Stromal cell of bone marrow (primary cell): ENCODE results near the gene VWC2L.

Experiments used
- DNase-seq: peaks from one replicate; pipeline ENCODE4 v3.0.0-alpha.2; 2012; ENCODE audit warnings: low read depth

VWC2L gene

DNA sequence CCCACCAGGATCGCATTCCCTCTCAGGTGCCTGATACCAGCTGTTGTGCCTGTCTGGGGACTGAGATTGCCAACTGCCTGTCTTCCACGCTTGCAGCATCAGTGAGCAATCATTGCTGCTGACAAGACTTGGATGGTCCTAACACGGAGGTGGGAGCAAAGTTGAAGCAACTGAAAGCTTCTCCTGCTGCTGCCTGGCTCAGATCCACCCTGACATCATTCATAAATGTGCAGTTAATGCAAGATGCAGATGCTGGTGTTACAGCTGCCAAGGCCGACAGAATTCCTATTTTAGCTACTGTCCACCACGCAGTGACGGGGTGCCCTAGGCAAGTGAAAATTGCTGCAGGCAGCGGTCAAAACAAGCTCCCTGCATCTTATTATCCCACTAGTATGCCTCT, 131.4 kb downstream of the VWC2L start:
- DNase-seq, result no peak

DNA sequence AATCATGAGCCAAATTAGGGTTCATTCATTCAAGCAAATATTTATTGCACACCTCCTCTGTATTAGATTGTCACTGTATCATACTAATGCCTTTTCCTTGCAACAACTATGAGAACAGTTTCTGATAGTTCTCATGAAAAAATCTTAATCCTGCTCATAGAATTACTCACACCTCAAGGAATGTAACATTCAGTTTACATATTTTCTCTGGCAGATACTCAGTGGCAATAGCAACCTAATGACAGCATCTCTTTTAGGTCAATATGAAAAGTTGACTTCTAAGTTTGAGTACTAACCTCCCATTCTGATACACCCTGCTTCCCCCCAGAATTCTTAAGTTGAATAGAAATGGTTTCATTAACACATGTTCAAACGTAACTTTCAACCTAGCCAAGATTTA, 132.0 kb downstream of the VWC2L start:
- peak; percentile 3 for DNase-seq

DNA sequence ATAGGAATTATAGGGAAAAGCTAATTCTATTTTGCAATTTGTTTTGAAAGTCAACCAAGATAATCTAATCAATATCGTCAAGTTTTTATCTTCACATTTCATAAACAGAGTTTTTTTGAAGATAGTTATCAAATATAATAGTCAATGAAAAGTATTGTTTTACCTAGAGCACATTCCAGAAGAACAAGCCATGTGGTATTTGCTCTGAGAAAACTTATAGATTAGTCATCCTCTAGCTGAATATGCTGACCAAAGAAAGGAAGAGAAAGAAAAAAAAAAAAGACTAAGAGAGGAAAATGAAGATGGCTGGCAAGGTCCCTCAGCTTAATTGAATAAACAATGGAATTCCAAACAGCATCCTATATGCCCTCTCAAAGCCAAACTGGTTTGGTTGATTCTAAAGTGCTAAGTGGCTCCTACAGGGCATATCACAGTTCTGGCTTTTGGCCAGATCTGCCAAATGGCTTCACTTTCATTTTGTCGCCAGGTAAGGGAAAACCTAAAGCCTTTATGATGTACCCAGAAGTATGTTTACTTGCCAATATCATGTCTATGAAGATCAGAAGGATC, 132.6 kb downstream of the VWC2L start:
- peak; percentile 2 for DNase-seq

DNA sequence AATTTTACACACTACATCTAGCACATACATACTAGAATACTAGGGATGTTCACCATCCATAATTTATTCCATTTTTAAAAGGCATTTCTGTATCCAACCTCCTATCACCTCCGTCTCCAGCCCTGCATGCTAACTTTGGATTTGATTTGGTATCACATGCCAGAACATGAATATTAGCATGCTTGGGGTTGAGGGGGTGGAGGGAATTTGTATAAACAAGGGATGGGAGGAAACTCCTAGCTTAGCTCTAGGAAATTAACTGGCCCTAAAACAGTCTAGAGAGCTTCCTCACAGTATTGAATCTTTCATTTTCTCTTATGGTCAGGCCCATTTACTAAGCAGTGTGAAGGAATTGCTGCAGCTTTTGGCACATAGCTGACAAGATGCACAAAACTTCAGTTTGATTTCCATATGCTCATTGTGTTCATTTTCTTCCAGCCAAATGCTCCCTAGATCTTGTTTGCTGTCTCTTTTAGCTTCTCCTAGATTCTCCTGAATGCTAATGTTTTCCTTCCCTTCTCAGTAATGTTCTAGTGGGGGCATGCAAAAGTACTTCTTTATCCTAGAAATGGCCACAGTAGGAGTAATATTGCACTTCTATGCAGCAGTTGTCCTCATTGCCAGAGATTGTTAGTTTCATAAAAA, 135.2 kb downstream of the VWC2L start:
- no peak for DNase-seq

DNA sequence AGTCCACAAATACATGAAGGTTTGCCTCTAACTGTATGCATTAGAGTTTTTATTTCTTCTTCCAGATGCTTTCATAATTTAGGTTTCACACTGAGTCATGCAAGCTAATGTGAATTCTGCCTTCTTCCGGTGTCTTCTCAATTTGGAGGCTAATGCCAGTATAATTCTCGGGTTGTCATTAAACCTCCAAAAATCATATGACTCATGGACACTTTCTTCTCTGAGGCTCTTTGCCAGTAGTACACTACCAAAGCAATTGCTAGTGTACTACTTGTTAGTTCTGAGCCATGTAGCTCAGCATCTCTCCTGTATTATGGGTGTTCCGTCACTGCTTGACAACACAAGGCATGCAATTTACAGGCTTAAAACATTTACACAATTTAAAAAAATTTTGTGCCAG, 137.1 kb downstream of the VWC2L start:
- DNase-seq, result peak; percentile 2

DNA sequence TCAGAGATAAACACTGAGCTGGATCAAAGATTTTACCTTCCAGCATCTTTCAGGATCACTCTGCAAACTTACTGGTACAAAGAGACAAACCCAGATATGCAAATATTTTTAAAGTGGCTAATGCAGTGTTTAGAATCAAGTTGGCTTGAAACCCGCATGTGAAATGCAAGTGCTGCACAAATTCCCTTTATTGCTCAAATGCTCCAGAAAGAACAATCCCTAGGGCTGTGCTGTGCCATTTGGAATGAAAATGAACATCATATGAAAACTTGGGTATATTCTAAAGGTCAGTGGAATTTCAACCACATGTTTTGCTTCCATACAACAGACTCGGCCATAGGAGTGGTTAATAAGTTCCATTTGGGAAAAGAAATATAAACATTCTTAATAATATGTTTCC, 139.1 kb downstream of the VWC2L start:
- DNase-seq, result no peak

DNA sequence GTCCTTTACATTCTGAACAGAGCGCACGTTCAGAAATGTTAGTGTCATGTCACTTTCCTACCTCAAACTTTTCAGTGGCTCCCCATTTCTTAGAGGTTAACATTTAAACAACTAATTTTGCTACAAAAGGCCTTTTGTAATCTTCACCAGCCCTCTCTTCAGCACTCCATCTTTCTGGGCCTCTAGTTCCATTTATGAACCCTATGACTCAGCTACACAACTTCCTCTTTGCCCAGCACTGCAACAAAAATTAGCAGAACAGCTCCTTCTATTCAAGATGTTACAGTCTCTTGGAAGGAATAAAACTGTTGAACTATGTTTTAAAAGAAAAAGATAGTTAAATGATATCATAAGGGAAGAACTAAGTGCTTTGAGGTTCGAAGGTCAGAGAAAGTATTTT, 139.9 kb downstream of the VWC2L start:
- DNase-seq, result no peak

DNA sequence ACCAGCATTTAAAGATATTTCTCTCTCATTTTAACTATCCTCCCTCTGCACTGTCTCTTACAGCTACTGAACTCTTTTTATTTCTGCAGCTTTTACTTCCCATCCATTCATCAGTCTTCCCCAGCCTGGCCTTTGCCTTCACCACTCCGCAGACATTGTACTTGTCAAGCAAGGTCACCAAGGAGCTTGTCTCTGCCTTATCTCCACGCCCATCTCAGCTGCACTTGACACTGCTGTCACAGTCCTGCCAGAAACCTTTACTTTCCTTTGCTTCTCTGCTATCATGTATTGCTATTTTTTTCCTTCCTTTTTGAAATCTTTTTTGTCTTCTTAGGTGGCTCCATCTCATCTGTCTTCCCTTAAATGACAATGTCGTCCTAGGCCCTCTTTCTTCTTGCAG, 147.0 kb downstream of the VWC2L start:
- no peak for DNase-seq

DNA sequence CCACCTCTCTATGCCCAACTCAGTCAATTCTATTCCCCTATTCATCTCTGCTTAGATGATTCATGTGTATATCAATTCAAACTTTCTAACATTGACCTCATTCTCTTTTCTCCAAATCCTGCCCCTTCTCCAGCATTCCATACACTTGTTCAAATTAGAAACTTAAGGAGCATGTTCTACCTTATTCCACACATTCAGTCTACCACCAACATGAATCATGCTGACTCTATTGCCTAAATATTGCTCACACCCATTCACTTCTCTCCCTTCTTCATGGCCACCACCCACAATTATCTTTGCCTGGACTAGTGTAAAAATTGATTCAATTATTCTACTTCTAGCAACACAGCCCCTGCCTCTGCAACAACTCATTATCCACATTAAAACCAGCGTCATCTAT, 147.5 kb downstream of the VWC2L start:
- no peak for DNase-seq

DNA sequence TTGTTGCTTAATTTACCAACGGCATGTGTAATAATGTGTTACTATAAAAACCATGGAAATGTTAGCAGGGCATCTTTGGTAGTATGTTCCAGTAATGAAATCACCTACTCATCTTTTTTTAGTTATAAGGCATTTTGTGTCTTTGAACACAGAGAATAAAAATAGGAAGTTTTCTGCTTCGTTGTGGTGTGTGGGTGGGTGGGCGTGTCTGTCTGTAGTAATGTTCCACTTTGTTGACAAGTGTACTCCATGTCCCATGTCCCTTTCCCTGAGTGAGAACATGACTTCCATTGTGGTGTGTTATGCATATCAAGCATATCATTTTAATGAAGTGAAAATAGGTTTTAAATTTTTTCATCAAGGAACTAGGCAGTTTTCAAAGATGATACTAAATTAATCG, 149.3 kb downstream of the VWC2L start:
- DNase-seq, result no peak

DNA sequence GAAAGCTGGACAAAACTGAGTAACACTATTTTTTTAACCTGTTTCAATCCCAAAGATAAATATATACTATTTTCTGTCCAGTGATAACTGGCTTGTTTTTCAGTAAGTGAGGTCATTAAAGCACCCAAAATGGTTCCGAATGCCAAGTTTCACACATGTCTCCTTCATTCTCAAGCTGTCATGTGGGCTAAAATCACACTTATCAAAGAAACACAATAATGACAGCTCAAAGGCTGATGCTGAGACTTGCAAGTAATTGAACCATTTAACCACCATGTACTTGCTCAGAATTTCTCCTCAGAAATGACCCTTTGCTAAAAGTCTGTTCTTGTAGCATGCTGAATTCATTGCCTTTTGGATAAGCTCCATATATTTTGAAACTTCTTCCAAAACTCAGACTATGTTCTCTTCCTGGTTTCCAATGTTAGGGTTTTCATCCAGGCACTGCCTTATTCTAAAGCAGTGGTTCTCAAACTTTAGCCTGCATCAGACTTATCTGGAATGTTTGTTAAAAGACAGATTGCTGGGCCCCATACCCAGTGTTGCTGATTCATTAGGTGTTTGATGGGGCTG, 149.8 kb downstream of the VWC2L start:
- no peak for DNase-seq

DNA sequence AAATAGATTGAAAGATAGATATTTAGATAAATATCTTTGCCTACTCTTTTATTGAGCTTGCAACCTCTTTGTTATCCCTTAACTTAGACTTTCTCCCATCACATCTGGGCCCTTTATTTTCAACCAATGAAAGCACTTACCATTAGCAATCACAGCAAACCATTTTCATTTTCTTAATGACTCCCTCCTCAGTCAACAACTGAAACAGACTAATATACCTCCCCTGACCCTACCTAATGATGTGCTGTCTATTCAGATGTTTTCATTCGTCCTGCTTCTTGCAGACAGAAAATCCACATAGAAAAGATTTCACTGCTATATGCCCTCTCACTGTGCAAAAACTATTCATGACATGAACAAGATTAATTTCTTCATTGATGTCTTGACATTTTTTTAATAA, 154.4 kb downstream of the VWC2L start:
- no peak for DNase-seq

DNA sequence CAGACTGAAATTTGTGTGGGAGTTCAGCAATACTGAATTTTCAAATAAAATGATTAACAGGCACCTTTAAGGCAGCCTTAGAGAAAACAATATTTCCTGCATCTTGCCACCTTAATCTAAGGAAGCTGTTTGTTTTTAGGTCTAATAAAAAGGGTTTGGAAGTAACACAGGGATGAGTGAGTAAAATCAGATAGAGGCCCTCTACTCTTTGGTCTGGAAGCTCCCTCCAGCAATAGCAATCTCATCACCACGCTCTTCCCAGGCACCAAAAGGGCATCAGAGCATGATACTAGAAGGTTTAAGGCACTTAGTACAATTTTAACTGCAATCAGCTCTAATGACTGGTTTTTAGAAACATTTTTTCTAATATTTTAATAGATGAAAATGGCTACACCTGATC, 155.6 kb downstream of the VWC2L start:
- DNase-seq, result no peak

DNA sequence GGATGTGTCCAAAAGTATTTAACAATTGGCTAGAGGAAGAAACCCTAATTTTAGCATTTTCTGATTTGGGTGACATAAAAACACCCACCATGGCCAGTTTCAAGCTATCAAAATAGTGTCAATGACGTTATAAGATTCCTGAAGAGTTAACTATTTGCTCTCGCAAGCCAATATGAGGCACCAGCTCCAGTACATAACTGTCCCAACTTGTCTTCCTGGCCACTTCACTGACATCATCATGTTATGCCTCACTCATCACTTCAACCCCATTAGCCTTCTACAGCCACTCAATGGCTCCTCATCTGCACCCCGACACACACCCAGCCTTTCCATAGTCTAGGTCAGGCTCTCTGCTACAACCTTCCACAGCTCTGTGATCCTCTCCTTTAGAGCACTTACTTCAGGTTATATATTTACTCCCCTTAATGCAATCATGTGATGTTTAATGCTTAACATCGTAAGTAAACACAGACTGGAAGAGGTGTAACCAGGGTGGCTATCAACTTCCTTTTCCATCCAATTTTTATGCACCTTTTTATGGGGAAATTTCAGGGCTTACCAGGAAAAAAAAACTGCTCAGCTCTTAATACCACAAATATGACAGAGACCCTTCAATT, 158.7 kb downstream of the VWC2L start:
- no peak for DNase-seq

DNA sequence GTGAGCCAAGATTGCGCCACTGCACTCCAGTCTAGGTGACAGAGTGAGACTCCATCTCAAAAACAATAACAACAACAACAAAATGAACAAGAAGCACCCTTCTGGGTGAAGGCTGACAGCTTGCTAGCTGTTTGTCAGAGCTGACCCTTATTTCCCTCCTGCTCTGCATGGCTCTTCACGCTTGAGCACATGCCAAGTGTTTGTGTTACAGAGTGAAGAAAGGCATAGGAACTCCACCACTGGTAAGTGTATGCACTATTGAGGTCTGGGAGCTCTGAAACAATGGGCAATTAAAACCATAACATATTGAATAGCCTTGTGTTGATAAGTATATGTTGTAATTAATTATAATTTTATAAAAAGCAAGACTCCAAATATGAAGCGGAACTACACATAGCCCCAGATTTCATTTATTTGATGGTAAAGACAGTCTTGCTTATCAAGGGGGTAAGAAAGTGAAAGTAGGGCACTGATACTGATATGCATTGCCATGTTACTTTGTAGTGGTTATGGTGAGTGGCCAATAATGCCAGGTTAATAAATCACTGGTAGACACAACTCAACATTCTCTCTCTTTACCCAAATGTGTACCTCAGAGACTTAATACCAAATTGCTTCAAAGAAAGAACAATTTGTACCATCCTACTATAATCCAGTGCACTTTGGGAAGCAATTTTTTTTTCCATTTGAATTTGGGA, 163.4 kb downstream of the VWC2L start:
- DNase-seq, result no peak

DNA sequence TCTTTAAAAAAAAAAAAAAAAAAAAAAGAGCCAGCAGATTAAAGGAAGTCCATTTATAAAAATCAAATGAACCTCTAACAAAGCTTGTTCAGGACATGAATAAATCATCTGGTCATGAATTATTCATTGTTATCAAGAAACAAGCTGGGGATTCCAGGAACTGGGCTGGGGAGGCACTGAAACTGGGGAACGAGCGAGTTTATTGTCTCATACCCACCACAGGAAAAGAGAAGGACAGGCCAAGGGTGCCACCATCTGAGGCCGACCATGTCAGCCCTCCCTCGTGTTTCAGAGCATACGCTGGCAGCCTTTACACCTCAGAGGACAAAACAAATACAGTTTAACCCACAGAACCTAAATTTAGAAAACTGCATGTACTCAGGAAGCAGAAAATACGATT, 164.2 kb downstream of the VWC2L start:
- no peak for DNase-seq

DNA sequence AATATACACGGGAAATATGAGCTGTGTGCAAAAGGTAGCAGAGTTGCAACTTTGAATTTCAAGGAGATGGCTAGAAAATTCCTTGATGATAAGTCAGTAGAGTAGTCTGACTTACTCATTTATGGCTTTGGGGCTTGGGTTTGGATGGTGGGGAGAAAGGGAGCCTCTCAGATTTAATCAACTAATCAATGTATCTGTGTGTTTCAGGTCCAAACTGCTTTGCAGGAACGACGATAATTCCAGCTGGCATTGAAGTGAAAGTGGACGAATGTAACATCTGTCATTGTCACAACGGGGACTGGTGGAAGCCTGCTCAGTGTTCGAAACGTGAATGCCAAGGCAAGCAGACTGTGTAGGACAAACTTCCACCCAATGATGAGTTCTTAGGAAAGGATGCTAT, 164.6 kb downstream of the VWC2L start:
- DNase-seq, result no peak

DNA sequence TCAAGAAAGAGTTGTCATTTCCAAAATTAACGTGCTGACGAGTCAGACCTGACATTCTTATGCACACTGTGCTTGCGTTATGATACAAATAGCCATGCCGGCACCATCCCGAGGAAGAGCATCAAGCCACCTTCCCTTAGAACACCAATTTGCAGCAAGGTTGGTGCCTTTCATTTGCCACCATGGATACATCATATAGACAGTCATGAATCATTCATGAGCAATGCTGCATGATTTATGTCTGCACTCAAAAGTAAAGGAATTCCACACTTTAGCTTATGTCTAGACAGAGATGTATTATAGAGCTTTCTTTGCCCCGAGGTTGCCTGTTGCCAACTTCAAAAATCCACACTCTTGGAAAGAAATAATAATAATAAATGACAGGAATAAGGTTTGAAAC, 166.9 kb downstream of the VWC2L start:
- DNase-seq, result no peak

DNA sequence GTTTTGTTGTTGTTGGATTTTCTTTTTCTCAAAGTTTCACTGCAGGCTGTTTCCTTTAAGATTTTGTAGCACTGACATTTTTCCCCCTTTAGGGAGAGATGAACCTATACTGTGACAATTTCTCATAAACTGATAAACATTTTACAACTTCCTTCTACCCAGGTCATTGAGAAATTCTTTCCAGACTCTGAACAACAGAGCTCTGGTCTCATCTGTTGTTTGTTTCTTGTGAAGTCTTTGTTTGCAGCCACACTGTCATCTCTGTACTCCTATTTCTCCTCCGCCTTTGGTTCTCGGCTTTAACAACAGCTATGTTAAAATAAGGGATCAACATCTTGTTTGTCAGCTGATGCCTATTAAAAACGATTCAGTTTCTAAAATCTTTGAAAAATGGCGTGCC, 167.6 kb downstream of the VWC2L start:
- no peak for DNase-seq

DNA sequence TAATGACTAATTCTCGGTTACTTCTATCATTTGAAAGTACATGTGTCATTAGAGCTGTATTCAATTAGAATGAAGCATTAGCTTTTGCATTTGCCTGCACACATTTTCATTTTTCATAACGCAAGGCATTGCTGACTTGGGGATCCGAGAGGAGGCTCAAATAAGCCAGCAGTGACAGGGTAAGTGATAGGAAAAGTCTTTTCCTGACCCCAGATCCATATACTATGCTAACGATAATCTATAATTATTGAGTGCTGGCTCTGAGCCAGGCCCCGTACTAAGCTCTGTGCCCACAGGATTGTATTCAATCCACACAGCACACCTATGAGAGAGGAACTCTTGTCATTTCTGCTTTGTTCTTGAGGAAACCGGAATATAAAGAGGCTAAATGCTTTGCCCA, 168.2 kb downstream of the VWC2L start:
- no peak for DNase-seq

DNA sequence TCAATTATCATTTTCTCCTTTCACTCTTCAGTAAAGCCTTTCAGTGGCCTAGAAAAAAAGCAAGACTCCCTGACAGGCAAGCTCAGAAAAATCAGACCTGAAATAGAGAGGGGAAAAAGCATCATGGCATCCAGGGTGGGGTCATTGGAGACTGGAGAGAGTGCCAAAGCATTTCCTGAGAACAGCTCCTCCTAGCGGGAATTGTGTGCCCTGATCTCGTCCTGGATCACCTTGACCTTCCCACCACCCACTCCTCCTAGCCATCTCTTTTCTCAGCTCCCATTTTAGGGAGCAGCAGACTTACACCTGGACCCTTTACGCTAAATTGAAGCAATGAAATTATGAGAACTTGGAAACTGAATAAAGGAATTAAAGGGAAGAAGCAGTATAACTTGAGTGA, 176.6 kb downstream of the VWC2L start:
- DNase-seq, result no peak

DNA sequence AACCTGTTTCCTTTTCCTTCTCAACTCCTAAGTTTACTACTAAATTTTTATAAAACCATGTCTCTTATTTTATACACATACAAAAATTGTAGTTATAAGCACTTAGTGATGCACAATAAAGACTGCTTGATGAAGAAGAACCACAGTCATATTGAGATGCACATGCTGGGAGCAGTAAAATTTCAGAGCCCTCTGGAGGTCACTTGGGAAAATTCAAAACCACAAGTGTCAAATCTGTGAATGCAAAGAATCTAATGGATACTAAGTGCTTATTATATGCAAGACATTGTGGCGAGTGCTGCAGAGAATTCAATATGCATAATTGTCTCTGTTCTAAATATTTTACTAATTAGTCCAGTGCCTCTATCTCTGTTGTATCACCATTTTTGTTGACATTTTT, 180.5 kb downstream of the VWC2L start:
- no peak for DNase-seq

DNA sequence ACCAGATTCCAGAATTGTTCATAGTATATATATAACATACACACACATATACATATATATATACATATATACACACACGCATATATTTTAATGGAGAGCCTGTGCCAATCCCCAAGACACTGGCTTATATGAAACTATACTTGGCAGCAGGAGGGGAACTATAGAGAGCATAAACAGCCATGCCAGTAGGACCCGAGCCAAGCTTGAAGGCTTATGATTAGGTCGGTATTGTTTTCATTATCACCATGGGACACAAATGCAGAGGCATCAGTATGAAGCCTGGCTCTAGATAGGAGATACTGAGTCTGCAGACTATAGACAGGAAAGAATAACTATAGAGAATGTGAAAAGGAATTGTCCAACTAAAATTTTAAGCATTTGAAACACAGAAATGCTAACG, 181.2 kb downstream of the VWC2L start:
- DNase-seq, result no peak
